Measurements from ENCODE around the gene PYURF.

Gene PYURF

DNA sequence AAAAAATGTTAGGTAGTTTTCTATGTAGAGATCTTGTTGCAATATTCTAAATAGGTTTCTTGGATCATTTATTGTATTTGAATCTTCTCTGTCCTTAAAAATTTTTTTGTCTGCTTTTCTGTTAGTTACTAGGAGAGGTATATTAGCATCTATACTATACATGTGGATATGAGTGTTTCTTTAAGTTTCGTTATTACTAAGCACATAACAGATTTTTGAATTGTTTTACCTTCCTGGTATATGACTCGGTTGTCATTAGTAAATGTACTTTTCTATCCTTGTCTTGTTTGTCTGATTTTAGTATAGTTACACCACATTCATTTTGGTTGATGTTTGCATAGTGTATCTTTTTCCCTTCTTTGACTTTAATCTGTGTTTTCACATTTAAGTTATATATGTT is 20.2 kb downstream of the PYURF start:
- DNase-seq: no peak

DNA sequence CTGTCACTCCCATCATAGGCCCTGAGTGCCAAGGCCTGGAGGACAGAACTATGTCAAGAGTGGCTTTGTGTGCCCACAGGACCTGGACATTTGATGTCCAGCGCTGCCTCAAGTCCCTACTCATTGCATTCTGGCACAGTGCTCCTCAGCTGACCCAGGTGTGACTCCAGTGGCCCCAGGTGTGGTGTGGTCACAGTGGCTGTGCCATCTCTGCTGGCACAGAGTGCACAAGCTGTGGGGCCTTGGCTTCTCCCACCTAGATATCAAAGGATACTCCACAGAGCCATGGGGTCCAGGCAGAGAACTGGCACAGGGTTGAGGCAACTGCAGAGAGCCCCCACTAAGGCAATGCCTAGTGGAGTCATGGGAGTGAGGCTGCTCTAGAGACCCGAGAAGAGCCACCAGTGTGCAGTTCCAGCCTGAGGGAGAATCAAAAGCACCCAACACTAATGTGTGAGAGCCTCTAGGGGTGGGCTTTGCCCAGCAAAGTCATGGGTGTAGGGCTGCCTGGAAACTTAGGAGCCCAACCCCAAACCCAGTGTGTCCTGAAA is 25.6 kb downstream of the PYURF start:
- DNase-seq: no peak

DNA sequence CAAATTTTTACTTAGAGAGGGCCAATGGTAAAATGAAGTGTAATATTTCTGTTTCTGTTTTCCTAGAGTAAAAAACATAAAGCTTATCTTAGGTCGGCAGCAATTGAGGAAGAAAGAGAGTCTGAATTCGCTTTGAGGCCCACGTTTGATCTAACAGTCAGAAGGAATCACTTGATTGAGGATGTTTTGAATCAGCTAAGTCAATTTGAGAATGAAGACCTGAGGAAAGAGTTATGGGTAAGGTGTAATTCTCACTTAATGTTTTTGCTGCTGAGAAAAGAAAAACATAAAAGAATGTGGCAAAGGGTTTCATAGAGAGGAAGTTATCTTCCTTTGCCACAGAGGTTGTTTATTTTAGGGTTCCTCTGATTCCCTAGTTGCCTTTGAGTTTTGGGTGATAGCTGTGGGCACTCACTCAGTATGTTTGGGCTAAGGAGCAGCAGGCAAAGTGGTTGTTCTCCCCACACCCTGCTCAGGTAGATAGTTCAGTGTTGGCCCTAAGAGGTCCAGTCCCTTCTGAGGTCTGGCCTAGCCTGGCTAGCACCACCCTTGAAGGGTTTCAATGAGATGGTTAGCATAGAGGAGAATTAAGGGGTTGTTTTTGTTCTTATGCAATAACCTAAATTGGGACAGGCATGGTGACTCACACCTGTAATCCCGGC is 34.3 kb downstream of the PYURF start:
- no peak for DNase-seq

DNA sequence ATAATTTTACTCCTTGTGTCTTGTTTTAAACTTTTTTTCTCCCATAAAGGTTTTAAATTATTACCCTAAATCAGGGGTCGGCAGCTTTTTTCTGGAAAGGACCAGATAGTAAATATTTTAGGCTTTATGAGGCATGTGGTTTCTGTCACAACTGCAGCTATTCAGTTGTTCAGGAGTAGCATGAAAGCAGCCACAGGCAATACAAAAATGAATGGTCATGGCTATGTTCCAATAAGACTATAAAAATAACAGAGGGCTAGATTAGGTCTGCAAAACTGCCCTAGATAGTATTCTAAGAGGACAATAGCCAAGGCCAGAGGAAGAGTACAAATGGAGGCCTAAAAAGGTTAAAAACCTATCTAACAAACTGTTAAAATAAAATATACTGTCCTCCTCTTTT is 42.0 kb downstream of the PYURF start:
- no peak for DNase-seq

DNA sequence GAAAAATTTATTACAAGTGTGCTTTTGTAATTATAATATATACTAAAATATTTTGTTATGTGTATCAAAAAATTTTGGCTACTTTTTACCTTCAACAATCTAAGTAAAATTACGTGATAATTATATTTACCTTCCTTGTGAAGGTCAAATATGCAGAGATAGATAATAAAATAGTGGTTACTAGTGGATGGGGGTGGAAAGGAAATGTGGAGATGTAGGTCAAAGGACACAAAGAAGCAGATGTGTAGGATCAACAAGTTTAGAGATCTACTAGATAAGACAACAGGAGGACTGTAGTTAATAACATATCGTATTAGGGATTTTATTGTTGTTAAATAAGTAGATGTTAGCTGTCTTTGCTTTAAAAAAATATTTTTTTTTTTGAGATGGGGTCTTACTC is 45.3 kb downstream of the PYURF start:
- DNase-seq: no peak

DNA sequence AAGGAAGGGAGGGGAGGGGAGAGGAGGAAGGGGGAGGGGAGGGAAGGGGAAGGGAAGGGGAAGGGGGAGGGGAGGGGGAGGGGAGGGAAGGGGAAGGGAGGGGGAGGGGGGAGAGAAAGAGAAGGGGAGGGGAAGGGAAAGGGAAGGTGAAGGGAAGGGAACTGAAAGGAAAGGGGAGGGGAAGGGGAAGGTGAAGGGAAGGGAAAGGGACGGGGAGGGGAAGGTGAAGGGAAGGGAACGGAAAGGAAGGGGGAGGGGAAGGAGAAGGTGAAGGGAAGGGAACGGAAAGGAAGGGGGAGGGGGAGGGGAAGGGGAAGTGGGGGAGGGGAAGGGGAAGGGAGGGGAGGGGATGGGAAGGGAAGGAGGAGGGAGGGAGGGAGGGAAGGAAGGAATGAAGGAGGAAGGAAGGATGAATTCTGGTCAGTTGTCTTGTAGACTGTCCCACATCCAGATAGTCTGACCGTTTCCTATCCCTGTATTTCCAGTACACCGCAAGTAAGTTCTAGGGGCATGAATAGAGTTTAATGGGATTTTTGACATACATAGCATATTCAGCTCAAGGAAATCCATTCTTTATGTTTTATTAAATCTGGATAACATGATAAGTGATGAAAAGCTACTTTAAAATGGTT is 46.2 kb downstream of the PYURF start:
- no peak for DNase-seq

All from activated CD4-positive, alpha-beta T cell treated with anti-CD3 and anti-CD28 coated beads, Interleukin-2, amount 50 U/mL, for 48 hours (primary cell).